ENCODE measurements around the gene DLGAP1.

GRCh38 chr18:3923750-3924149 is 531.4 kb downstream of the DLGAP1 start:
- TF ChIP-seq, protein P1, sequence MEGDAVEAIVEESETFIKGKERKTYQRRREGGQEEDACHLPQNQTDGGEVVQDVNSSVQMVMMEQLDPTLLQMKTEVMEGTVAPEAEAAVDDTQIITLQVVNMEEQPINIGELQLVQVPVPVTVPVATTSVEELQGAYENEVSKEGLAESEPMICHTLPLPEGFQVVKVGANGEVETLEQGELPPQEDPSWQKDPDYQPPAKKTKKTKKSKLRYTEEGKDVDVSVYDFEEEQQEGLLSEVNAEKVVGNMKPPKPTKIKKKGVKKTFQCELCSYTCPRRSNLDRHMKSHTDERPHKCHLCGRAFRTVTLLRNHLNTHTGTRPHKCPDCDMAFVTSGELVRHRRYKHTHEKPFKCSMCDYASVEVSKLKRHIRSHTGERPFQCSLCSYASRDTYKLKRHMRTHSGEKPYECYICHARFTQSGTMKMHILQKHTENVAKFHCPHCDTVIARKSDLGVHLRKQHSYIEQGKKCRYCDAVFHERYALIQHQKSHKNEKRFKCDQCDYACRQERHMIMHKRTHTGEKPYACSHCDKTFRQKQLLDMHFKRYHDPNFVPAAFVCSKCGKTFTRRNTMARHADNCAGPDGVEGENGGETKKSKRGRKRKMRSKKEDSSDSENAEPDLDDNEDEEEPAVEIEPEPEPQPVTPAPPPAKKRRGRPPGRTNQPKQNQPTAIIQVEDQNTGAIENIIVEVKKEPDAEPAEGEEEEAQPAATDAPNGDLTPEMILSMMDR (IDR thresholded peaks at IDR 0.05): no peak
- no peak for TF ChIP-seq POLR2A (IDR thresholded peaks at IDR 0.05)
- no peak for TF ChIP-seq EP300 (IDR thresholded peaks at IDR 0.05)
